ENCODE data around the gene HOXA2.

GRCh38 chr7:27097686-27098577 is 4.6 kb downstream of the HOXA2 start:
- TF ChIP-seq POLR2A (IDR thresholded peaks at IDR 0.05), result no peak
- TF ChIP-seq CTCF (IDR thresholded peaks at IDR 0.05), result no peak

All from stomach (tissue), 4 donors.